Large intestine (tissue), 3 donors: ENCODE results near the gene WWOX. TPM values are rescaled to one million over a fixed set of nuclear protein-coding genes. Genes with fewer than 3 reads are reported as not detected.

Experiments
- DNase-seq, 2 donors: peaks; one replicate each; pipeline versions ENCODE4 v3.0.0 to v3.0.0-alpha.2; 2013
- H3K27ac ChIP-seq: one replicate; pipeline ENCODE4 v1.5.1; 2013; ENCODE audit warnings: low read length
- H3K27me3 ChIP-seq: 2 replicates; pipeline ENCODE4 v1.6.1; 2013; ENCODE audit warnings: low read length; ENCODE audit not compliant: control insufficient read depth, insufficient read depth
- H3K36me3 ChIP-seq: 2 replicates; pipeline ENCODE4 v1.6.1; 2013; ENCODE audit warnings: low read length; ENCODE audit not compliant: control insufficient read depth, insufficient read depth
- H3K4me1 ChIP-seq: one replicate; pipeline ENCODE4 v1.6.1; 2013; ENCODE audit warnings: low read length; ENCODE audit not compliant: control insufficient read depth, insufficient read depth
- H3K4me3 ChIP-seq: one replicate; pipeline ENCODE4 v1.5.1; 2013; ENCODE audit warnings: low read length
- H3K9me3 ChIP-seq: one replicate; pipeline ENCODE4 v1.6.1; 2013; ENCODE audit warnings: mild to moderate bottlenecking, low read depth, low read length, moderate library complexity; ENCODE audit not compliant: control insufficient read depth
- WGBS: methylation state at CpG from one replicate; pipeline ENCODE4 v1.1.5; 2013; ENCODE audit warnings: low lambda C conversion rate; ENCODE audit not compliant: insufficient coverage; 5-methylcytosine and 5-hydroxymethylcytosine counted together
- polyA plus RNA-seq: library from polyadenylated mRNA; unstranded; fragments of 120-200 nt; gene quantifications from one replicate; pipeline ENCODE4 v1.2.1, GENCODE V29; 2013

Gene WWOX
- polyA plus RNA-seq, 1 donor = 16.2 TPM

GRCh38 chr16:78485188-78485916 lies 385.9 kb downstream of the WWOX start:
- WGBS = no CpG with 5 or more reads among the region's 15 CpGs

GRCh38 chr16:78485917-78486257 lies 386.4 kb downstream of the WWOX start:
- Histone ChIP-seq H3K36me3 (no peaks in the 10 kb centered on the region), H3K4me1 (no peaks in the 10 kb centered on the region), H3K27ac (no peak overlapping the region), H3K4me3 (no peak overlapping the region), H3K27me3 (no peaks in the 10 kb centered on the region), H3K9me3 (no peaks in the 10 kb centered on the region)
- no peak for DNase-seq
- no CpG with 5 or more reads among the region's 4 CpGs for WGBS

More at GRCh38 chr16:78485188-78485916, 385.9 kb downstream of the WWOX start:
- Histone ChIP-seq H3K4me3 (no peak overlapping the region), H3K9me3 (no peaks in the 10 kb centered on the region), H3K36me3 (no peaks in the 10 kb centered on the region), H3K4me1 (no peaks in the 10 kb centered on the region), H3K27me3 (no peaks in the 10 kb centered on the region), H3K27ac (no peak overlapping the region)
- no peak for DNase-seq

GRCh38 chr16:78487471-78487870 lies 388.0 kb downstream of the WWOX start:
- H3K9me3 ChIP-seq = no peaks in the 10 kb centered on the region
- no CpG with 5 or more reads among the region's 3 CpGs for WGBS
- DNase-seq = no peak
- H3K4me3 ChIP-seq = no peak overlapping the region
- H3K27me3 ChIP-seq = no peaks in the 10 kb centered on the region
- H3K4me1 ChIP-seq = no peaks in the 10 kb centered on the region
- H3K36me3 ChIP-seq = no peaks in the 10 kb centered on the region
- H3K27ac ChIP-seq = no peak overlapping the region

- H3K27me3 ChIP-seq = no peaks in the 10 kb centered on the region
- H3K27ac ChIP-seq = no peak overlapping the region
- no peaks in the 10 kb centered on the region for H3K9me3 ChIP-seq
- 9% methylated on average over 1 of the region's 3 CpGs for WGBS
- H3K4me1 ChIP-seq = no peaks in the 10 kb centered on the region
- H3K4me3 ChIP-seq = no peak overlapping the region
- no peaks in the 10 kb centered on the region for H3K36me3 ChIP-seq
- no peak for DNase-seq
These were observed 389.6 kb downstream of the WWOX start for GRCh38 chr16:78489072-78489471.

GRCh38 chr16:78489631-78490030 lies 390.2 kb downstream of the WWOX start:
- WGBS = 78% methylated on average over 1 of the region's 5 CpGs
- no peaks in the 10 kb centered on the region for H3K9me3 ChIP-seq
- DNase-seq = no peak
- H3K27me3 ChIP-seq = no peaks in the 10 kb centered on the region
- H3K4me3 ChIP-seq = no peak overlapping the region
- H3K27ac ChIP-seq = no peak overlapping the region
- H3K36me3 ChIP-seq = no peaks in the 10 kb centered on the region
- no peaks in the 10 kb centered on the region for H3K4me1 ChIP-seq

GRCh38 chr16:78490431-78490830 lies 391.0 kb downstream of the WWOX start:
- no peaks in the 10 kb centered on the region for H3K27me3 ChIP-seq
- WGBS = 100% methylated on average over 1 of the region's 11 CpGs
- no peak for DNase-seq
- no peak overlapping the region for H3K4me3 ChIP-seq
- H3K9me3 ChIP-seq = no peaks in the 10 kb centered on the region
- H3K36me3 ChIP-seq = no peaks in the 10 kb centered on the region
- no peak overlapping the region for H3K27ac ChIP-seq
- no peaks in the 10 kb centered on the region for H3K4me1 ChIP-seq

GRCh38 chr16:78490847-78491246 lies 391.4 kb downstream of the WWOX start:
- no CpG with 5 or more reads among the region's 6 CpGs for WGBS
- no peaks in the 10 kb centered on the region for H3K4me1 ChIP-seq
- no peak for DNase-seq
- H3K27ac ChIP-seq = no peak overlapping the region
- no peaks in the 10 kb centered on the region for H3K27me3 ChIP-seq
- no peaks in the 10 kb centered on the region for H3K36me3 ChIP-seq
- no peaks in the 10 kb centered on the region for H3K9me3 ChIP-seq
- H3K4me3 ChIP-seq = no peak overlapping the region

GRCh38 chr16:78493573-78493972 lies 394.1 kb downstream of the WWOX start:
- Histone ChIP-seq H3K27me3 (no peaks in the 10 kb centered on the region), H3K4me3 (no peak overlapping the region), H3K27ac (no peak overlapping the region), H3K9me3 (no peaks in the 10 kb centered on the region), H3K4me1 (peaks cover 6% of the 10 kb centered on the region), H3K36me3 (no peaks in the 10 kb centered on the region)
- DNase-seq = no peak
- WGBS = 94% methylated on average over 5 of the region's 8 CpGs

- Histone ChIP-seq H3K36me3 (no peaks in the 10 kb centered on the region), H3K4me1 (peaks cover 10% of the 10 kb centered on the region), H3K4me3 (no peak overlapping the region), H3K9me3 (no peaks in the 10 kb centered on the region), H3K27ac (no peak overlapping the region), H3K27me3 (no peaks in the 10 kb centered on the region)
- WGBS = no CpG with 5 or more reads among the region's 2 CpGs
- DNase-seq = no peak
These were observed 394.7 kb downstream of the WWOX start for GRCh38 chr16:78494105-78494504.

- H3K27ac ChIP-seq = no peak overlapping the region
- no peaks in the 10 kb centered on the region for H3K27me3 ChIP-seq
- no peaks in the 10 kb centered on the region for H3K9me3 ChIP-seq
- WGBS = 100% methylated on average over 3 of the region's 10 CpGs
- H3K4me3 ChIP-seq = no peak overlapping the region
- H3K4me1 ChIP-seq = peaks cover 10% of the 10 kb centered on the region
- no peak for DNase-seq
- H3K36me3 ChIP-seq = no peaks in the 10 kb centered on the region
These were observed 395.2 kb downstream of the WWOX start for GRCh38 chr16:78494674-78495073.

GRCh38 chr16:78496189-78496588 lies 396.7 kb downstream of the WWOX start:
- Histone ChIP-seq H3K27me3 (no peaks in the 10 kb centered on the region), H3K36me3 (no peaks in the 10 kb centered on the region), H3K4me3 (no peak overlapping the region), H3K9me3 (no peaks in the 10 kb centered on the region), H3K4me1 (peaks cover 10% of the 10 kb centered on the region), H3K27ac (no peak overlapping the region)
- 90% methylated on average over 2 of the region's 7 CpGs for WGBS
- no peak for DNase-seq
